RKO (cell line): ENCODE data around the gene CENPO.

Experiments used
- DNase-seq: peaks from one replicate; pipeline ENCODE4 v3.0.0-alpha.2; 2016; ENCODE audit warnings: low spot score

CENPO gene

GRCh38 chr2:24861500-24861899, 68.3 kb downstream of the CENPO start:
- no peak for DNase-seq

- DNase-seq = no peak
Observed at GRCh38 chr2:24863641-24864040, 70.4 kb downstream of the CENPO start.

GRCh38 chr2:24866946-24867345, 73.7 kb downstream of the CENPO start:
- no peak for DNase-seq

- DNase-seq = no peak
Observed at GRCh38 chr2:24870440-24870839, 77.2 kb downstream of the CENPO start.

GRCh38 chr2:24870891-24871705, 77.9 kb downstream of the CENPO start:
- no peak for DNase-seq

- no peak for DNase-seq
Observed at GRCh38 chr2:24871852-24872333, 78.7 kb downstream of the CENPO start.
